SK-N-SH treated with all-trans-retinoic acid at 6 μM for 48 hours (cell line): Measurements from ENCODE around the gene OXCT2.

Experiments used
- BACH2 ChIP-seq: fragments of 250-450 bp; sonication (Bioruptor Pico); IDR thresholded peaks from 2 replicates; pipeline ENCODE4 v1.9.0; 2021; ENCODE audit warnings: mild to moderate bottlenecking, borderline replicate concordance
- ISL1 ChIP-seq: fragments of 250-450 bp; sonication (Bioruptor Pico); IDR thresholded peaks from 2 replicates; pipeline ENCODE4 v2.1.2; 2022; ENCODE audit warnings: mild to moderate bottlenecking, moderate library complexity

- no peak for TF ChIP-seq ISL1
- TF ChIP-seq BACH2 (CRISPR knock-in tag) = no peak
These were observed 17.8 kb upstream of the OXCT2 start, which contains the start of gene BMP8B for GRCh38 chr1:39788758-39789570.
